Prostate gland (tissue), 2 donors: ENCODE results near the gene SIK2.

Experiments
- CTCF ChIP-seq, 4 experiments: fragments of 200-600 bp in 2 of 4; fragments of 450-650 bp in 2 of 4; sonication (generic) in 2 of 4; IDR thresholded peaks; 1 replicate in 3 of 4; 2 replicates in 1 of 4; pipeline ENCODE4 v1.5.1; 2016 to 2019; ENCODE audit warnings: antibody characterized with exemption in 4 of 4, mild to moderate bottlenecking in 2 of 4, moderate library complexity in 2 of 4
- POLR2AphosphoS5 ChIP-seq: sonication (generic); formaldehyde crosslinking; IDR thresholded peaks from one replicate; pipeline ENCODE4 v1.6.1; 2017; ENCODE audit warnings: antibody characterized with exemption

- TF ChIP-seq POLR2AphosphoS5 (no peak), CTCF (IDR thresholded peaks at IDR 0.05) (no peak)
Measured at GRCh38 chr11:111731821-111732220, 129.6 kb downstream of the SIK2 start.
